Activated naive CD8-positive, alpha-beta T cell treated with anti-CD3 and anti-CD28 coated beads for 36 hours (primary cell): ENCODE data around the gene SMAD3. TPM values are rescaled to one million over a fixed set of nuclear protein-coding genes. Genes with fewer than 3 reads are reported as not detected.

Experiments used
- DNase-seq: peaks from one replicate; pipeline ENCODE4 v3.0.0; 2021
- H3K27ac Mint-ChIP-seq: one replicate; pipeline ENCODE4 v1.8.0; 2022; ENCODE audit warnings: mild to moderate bottlenecking, moderate library complexity, mixed read lengths
- H3K27me3 Mint-ChIP-seq: one replicate; pipeline ENCODE4 v1.8.0; 2022; ENCODE audit warnings: mild to moderate bottlenecking, mixed read lengths
- H3K36me3 Mint-ChIP-seq: one replicate; pipeline ENCODE4 v1.8.0; 2021; ENCODE audit warnings: mild to moderate bottlenecking, mixed read lengths
- H3K4me1 Mint-ChIP-seq: one replicate; pipeline ENCODE4 v1.8.0; 2021; ENCODE audit warnings: mixed read lengths
- H3K4me3 Mint-ChIP-seq: one replicate; pipeline ENCODE4 v1.8.0; 2022; ENCODE audit warnings: mild to moderate bottlenecking, moderate library complexity, mixed read lengths
- H3K9me3 Mint-ChIP-seq: one replicate; pipeline ENCODE4 v1.8.0; 2022; ENCODE audit warnings: mixed read lengths
- total RNA-seq, 2 experiments: library from RNA; stranded (reverse); gene quantifications; one replicate each; pipeline ENCODE4 v1.2.3, GENCODE V29; 2021

Gene SMAD3
- total RNA-seq, 2 experiments from 2014 or later = 15.7 to 16.4 TPM

DNA sequence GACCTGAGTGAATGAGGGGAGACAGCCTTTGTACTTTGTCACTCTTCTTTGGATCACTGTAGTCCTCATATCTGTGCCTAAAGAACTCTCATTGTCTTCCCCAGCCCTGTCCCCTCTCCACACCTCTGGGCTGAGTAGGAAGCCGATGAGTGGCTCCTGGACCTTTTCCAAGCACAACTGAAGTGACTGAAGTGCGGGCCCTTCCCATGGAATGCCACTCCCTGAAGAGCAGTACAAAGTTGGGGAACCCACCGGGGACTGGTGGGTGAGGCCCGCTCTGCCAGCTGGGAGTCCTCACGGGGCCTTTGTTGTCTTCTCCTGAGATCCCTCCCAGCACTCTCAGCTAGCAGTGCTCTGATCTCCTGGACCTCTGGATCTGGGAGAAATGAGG is 99.0 kb downstream of the SMAD3 start:
- no peaks in the 10 kb centered on the region for H3K9me3 Mint-ChIP-seq
- no peaks in the 10 kb centered on the region for H3K27me3 Mint-ChIP-seq
- DNase-seq = no peak
- peaks cover 4% of the 10 kb centered on the region for H3K4me1 Mint-ChIP-seq
- H3K27ac Mint-ChIP-seq = no peak overlapping the region
- peaks cover 4% of the 10 kb centered on the region for H3K36me3 Mint-ChIP-seq
- no peak overlapping the region for H3K4me3 Mint-ChIP-seq

GRCh38 chr15:67164811-67165253 is 99.4 kb downstream of the SMAD3 start:
- no peaks in the 10 kb centered on the region for H3K27me3 Mint-ChIP-seq
- H3K27ac Mint-ChIP-seq = no peak overlapping the region
- no peaks in the 10 kb centered on the region for H3K9me3 Mint-ChIP-seq
- H3K36me3 Mint-ChIP-seq = peaks cover 4% of the 10 kb centered on the region
- no peak overlapping the region for H3K4me3 Mint-ChIP-seq
- DNase-seq = no peak
- H3K4me1 Mint-ChIP-seq = peaks cover 5% of the 10 kb centered on the region

GRCh38 chr15:67165254-67166253 is 100.2 kb downstream of the SMAD3 start:
- Mint-ChIP-seq H3K4me3 (no peak overlapping the region), H3K4me1 (peaks cover 8% of the 10 kb centered on the region), H3K27me3 (no peaks in the 10 kb centered on the region), H3K9me3 (no peaks in the 10 kb centered on the region), H3K27ac (no peak overlapping the region), H3K36me3 (peaks cover 4% of the 10 kb centered on the region)
- no peak for DNase-seq

DNA sequence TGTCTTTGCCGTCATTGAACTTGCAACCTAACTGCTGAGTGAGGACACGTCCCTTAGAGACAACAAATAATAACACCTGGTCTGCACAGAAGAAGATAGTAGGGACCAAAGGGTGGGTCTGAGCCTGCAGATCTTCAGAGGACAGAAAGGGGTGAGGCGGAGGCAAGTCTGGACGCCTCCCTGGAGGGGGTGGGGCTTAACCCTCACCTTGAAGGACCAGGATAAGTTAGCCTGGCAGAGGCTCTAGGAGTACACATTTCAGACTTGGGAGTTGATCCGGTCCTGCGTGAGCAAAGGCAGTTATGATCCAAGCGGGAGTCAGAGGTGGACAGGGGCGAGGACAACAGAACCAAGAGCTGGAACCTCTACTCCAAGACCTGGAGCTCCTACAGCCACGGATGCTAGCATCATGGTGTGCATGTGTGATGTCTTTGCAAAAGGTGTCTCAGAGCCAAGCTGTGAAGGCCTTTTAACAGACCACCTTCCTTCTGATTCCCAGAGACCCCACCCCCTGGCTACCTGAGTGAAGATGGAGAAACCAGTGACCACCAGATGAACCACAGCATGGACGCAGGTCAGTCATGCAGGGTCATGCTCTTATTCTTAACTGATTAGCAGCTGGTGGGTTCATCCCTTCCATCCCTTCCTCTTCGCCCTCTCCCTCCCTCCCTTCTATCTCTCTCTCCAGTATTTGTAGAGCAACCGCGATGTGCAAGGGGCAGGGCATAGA is 101.0 kb downstream of the SMAD3 start:
- Mint-ChIP-seq H3K4me1 (peaks cover 8% of the 10 kb centered on the region), H3K4me3 (no peak overlapping the region), H3K36me3 (peaks cover 7% of the 10 kb centered on the region), H3K9me3 (no peaks in the 10 kb centered on the region), H3K27me3 (no peaks in the 10 kb centered on the region), H3K27ac (no peak overlapping the region)
- DNase-seq = no peak

- no peaks in the 10 kb centered on the region for H3K27me3 Mint-ChIP-seq
- H3K27ac Mint-ChIP-seq = no peak overlapping the region
- H3K9me3 Mint-ChIP-seq = no peaks in the 10 kb centered on the region
- H3K4me3 Mint-ChIP-seq = no peak overlapping the region
- H3K36me3 Mint-ChIP-seq = peaks cover 7% of the 10 kb centered on the region
- H3K4me1 Mint-ChIP-seq = peaks cover 8% of the 10 kb centered on the region
- DNase-seq = no peak
Measured at GRCh38 chr15:67167091-67167490, 101.7 kb downstream of the SMAD3 start.

DNA sequence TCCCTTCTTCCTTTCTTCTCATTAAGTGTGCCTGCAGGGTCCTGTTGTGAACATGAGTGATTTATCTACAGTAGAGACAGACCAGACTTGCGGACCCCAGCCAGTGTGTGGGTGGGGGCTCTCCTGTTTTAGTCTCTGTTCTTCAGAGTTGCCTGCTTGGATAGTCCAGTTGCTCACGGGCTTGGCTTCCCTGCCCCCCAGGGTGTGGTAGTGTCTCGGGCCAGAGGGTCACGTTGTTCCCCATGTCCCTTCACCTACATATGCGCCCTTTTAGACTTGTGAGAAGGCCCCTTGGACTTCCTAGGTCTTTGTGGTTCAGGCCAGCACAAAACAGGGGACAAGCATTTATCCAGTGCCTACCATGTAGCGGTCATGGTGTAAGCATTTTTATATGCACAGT is 103.3 kb downstream of the SMAD3 start:
- Mint-ChIP-seq H3K4me3 (no peak overlapping the region), H3K27me3 (no peaks in the 10 kb centered on the region), H3K9me3 (no peaks in the 10 kb centered on the region), H3K36me3 (peaks cover 13% of the 10 kb centered on the region), H3K4me1 (peaks cover 6% of the 10 kb centered on the region), H3K27ac (no peak overlapping the region)
- no peak for DNase-seq

DNA sequence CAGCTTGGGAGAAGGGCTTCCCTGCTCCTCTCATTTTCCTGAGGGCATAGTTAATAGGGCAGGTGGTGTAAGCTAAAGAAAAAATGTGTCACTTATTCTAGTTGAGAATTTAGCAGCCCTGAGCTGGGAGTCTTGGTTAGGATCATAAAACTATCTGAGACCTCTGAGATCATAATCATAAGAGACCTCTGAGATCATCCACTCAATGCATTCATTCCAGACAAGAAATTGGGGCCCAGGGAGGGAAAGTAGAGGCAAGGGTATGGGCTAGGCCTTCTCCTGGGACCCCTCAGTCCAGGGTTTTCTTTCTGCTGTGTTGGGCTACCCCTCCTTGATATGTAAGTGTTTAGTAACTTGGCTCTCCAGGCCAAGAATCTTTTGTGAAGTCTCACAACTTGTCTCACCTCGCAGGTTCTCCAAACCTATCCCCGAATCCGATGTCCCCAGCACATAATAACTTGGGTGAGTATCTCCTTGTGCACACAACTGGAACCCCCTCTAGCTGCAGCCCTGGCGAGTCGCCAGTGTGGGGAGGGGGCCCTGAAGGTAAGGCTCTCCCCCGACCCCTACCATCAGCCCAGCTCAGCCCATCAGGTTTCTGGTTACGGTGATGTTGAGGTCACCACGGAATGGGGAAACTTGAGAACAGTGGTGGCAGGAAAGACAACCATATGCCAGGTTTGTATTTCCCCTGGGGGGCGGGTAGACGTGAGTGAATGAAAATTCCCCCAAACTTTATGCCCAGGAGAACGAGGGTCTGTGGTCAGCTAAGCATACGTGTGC is 104.9 kb downstream of the SMAD3 start:
- peaks cover 17% of the 10 kb centered on the region for H3K36me3 Mint-ChIP-seq
- DNase-seq = no peak
- no peaks in the 10 kb centered on the region for H3K27me3 Mint-ChIP-seq
- no peak overlapping the region for H3K4me3 Mint-ChIP-seq
- no peaks in the 10 kb centered on the region for H3K9me3 Mint-ChIP-seq
- peaks cover 16% of the 10 kb centered on the region for H3K4me1 Mint-ChIP-seq
- no peak overlapping the region for H3K27ac Mint-ChIP-seq

- Mint-ChIP-seq H3K27me3 (no peaks in the 10 kb centered on the region), H3K27ac (no peak overlapping the region), H3K4me1 (peaks cover 27% of the 10 kb centered on the region), H3K36me3 (peaks cover 18% of the 10 kb centered on the region), H3K9me3 (no peaks in the 10 kb centered on the region), H3K4me3 (no peak overlapping the region)
- DNase-seq = no peak
Measured at GRCh38 chr15:67171471-67171870, 106.1 kb downstream of the SMAD3 start.

- Mint-ChIP-seq H3K27ac (no peak overlapping the region), H3K9me3 (no peaks in the 10 kb centered on the region), H3K4me1 (peaks cover 28% of the 10 kb centered on the region), H3K36me3 (peaks cover 18% of the 10 kb centered on the region), H3K27me3 (no peaks in the 10 kb centered on the region), H3K4me3 (no peak overlapping the region)
- DNase-seq = no peak
Measured at GRCh38 chr15:67172172-67172571, 106.8 kb downstream of the SMAD3 start.

GRCh38 chr15:67173005-67173404 is 107.6 kb downstream of the SMAD3 start:
- Mint-ChIP-seq H3K4me3 (no peak overlapping the region), H3K4me1 (peaks cover 28% of the 10 kb centered on the region), H3K9me3 (no peaks in the 10 kb centered on the region), H3K27ac (no peak overlapping the region), H3K36me3 (peaks cover 18% of the 10 kb centered on the region), H3K27me3 (no peaks in the 10 kb centered on the region)
- no peak for DNase-seq

DNA sequence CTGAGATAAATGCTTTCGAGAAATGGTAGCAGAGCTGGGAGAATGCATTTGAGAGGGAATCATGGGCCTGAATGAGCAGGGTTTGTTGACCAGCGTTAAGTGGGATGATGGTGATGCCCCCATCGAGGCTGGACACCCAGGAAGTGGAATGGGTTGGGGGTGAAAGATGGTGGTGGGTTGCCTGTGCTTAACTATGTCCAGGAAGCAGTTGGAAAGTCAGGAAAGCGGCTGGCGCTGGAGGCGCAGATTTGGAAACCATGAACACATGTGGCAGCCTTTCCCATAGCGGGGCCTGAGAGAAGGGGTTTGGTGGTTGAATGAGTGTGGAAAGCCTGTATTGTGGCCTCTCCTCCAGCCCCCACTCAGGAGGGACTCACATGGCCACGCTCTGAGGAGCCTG is 108.4 kb downstream of the SMAD3 start:
- H3K36me3 Mint-ChIP-seq = peaks cover 16% of the 10 kb centered on the region

GRCh38 chr15:67174446-67174845 is 109.0 kb downstream of the SMAD3 start:
- no peak for DNase-seq
- Mint-ChIP-seq H3K36me3 (peaks cover 18% of the 10 kb centered on the region), H3K27ac (peak overlapping the region; percentile 64), H3K27me3 (no peaks in the 10 kb centered on the region), H3K9me3 (no peaks in the 10 kb centered on the region), H3K4me1 (peaks cover 28% of the 10 kb centered on the region), H3K4me3 (no peak overlapping the region)

More for the DNA sequence above, 108.4 kb downstream of the SMAD3 start:
- Mint-ChIP-seq H3K27ac (no peak overlapping the region), H3K4me3 (no peak overlapping the region), H3K4me1 (peaks cover 28% of the 10 kb centered on the region), H3K27me3 (no peaks in the 10 kb centered on the region), H3K9me3 (no peaks in the 10 kb centered on the region)
- DNase-seq = no peak

- Mint-ChIP-seq H3K4me1 (peaks cover 26% of the 10 kb centered on the region), H3K36me3 (peaks cover 20% of the 10 kb centered on the region), H3K27ac (peak overlapping the region; percentile 64), H3K9me3 (no peaks in the 10 kb centered on the region), H3K27me3 (no peaks in the 10 kb centered on the region), H3K4me3 (peak overlapping the region; percentile 23)
- peak; percentile 18 for DNase-seq
Measured at GRCh38 chr15:67174864-67175573, 109.6 kb downstream of the SMAD3 start.

GRCh38 chr15:67175643-67176071 is 110.3 kb downstream of the SMAD3 start:
- Mint-ChIP-seq H3K9me3 (no peaks in the 10 kb centered on the region), H3K4me1 (peaks cover 25% of the 10 kb centered on the region), H3K4me3 (peak overlapping the region; percentile 23), H3K27me3 (no peaks in the 10 kb centered on the region), H3K36me3 (peaks cover 20% of the 10 kb centered on the region), H3K27ac (peak overlapping the region; percentile 64)
- DNase-seq = peak; percentile 18
